ENCODE results near the gene ST8SIA5. TPM values are rescaled to one million over a fixed set of nuclear protein-coding genes. Genes with fewer than 3 reads are reported as not detected.

The ST8SIA5 gene
- total RNA-seq, 2 experiments from 2014 or later = not detected

- H3K27me3 Mint-ChIP-seq = peaks cover 2% of the 10 kb centered on the region
- H3K27ac Mint-ChIP-seq = no peak overlapping the region
- ChIA-PET POLR2A (no interaction called here), CTCF (no interaction called here)
- peaks cover 8% of the 10 kb centered on the region for H3K9me3 Mint-ChIP-seq
- ATAC-seq (no peak), DNase-seq (no peak)
- intact Hi-C loops (cut with micrococcal nuclease) = no loop called here
- H3K4me1 Mint-ChIP-seq (ENCODE audit: low read depth) = no peaks in the 10 kb centered on the region
- TF ChIP-seq, protein P1, sequence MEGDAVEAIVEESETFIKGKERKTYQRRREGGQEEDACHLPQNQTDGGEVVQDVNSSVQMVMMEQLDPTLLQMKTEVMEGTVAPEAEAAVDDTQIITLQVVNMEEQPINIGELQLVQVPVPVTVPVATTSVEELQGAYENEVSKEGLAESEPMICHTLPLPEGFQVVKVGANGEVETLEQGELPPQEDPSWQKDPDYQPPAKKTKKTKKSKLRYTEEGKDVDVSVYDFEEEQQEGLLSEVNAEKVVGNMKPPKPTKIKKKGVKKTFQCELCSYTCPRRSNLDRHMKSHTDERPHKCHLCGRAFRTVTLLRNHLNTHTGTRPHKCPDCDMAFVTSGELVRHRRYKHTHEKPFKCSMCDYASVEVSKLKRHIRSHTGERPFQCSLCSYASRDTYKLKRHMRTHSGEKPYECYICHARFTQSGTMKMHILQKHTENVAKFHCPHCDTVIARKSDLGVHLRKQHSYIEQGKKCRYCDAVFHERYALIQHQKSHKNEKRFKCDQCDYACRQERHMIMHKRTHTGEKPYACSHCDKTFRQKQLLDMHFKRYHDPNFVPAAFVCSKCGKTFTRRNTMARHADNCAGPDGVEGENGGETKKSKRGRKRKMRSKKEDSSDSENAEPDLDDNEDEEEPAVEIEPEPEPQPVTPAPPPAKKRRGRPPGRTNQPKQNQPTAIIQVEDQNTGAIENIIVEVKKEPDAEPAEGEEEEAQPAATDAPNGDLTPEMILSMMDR (IDR thresholded peaks at IDR 0.05) = no peak
- H3K36me3 Mint-ChIP-seq (ENCODE audit: low read depth) = no peaks in the 10 kb centered on the region
- H3K4me3 Mint-ChIP-seq = no peak overlapping the region
Measured at GRCh38 chr18:46787674-46788073, 30.8 kb upstream of the ST8SIA5 start.

GRCh38 chr18:46772357-46772756 lies 15.5 kb upstream of the ST8SIA5 start:
- no peak for DNase-seq
- Mint-ChIP-seq H3K36me3 (ENCODE audit: low read depth) (no peaks in the 10 kb centered on the region), H3K9me3 (no peaks in the 10 kb centered on the region), H3K27me3 (peaks cover 3% of the 10 kb centered on the region), H3K27ac (no peak overlapping the region), H3K4me1 (ENCODE audit: low read depth) (peaks cover 2% of the 10 kb centered on the region), H3K4me3 (no peak overlapping the region)
- TF ChIP-seq, protein P1 (IDR thresholded peaks at IDR 0.05) = no peak
- intact Hi-C loops (cut with micrococcal nuclease) = no loop called here
- ChIA-PET CTCF (no interaction called here), POLR2A (no interaction called here)
- peak; percentile 30 for ATAC-seq

DNA sequence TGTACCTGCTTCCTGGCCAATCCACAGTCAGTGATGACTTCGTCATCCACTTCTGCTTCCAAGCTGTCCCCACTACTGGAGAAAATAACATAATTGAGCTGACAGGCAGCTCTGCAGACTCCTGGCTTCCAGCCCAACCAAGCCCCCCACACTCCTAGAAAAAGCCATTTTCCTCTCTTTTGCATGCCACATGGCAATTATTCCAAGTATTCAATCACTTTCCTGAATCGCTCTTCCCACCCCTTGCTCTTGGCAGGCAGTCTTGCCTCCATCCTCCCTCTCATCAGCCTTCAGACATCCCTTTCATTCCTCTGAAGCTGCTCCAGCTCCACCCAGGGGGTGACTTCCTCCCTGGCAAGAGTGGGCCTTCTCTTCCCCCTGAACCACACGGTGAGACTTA lies 14.3 kb upstream of the ST8SIA5 start:
- TF ChIP-seq, protein P1 (IDR thresholded peaks at IDR 0.05) = no peak
- intact Hi-C loops (cut with micrococcal nuclease) = no loop called here
- Mint-ChIP-seq H3K27me3 (peaks cover 3% of the 10 kb centered on the region), H3K36me3 (ENCODE audit: low read depth) (no peaks in the 10 kb centered on the region), H3K4me3 (no peak overlapping the region), H3K27ac (no peak overlapping the region), H3K9me3 (no peaks in the 10 kb centered on the region), H3K4me1 (ENCODE audit: low read depth) (peaks cover 2% of the 10 kb centered on the region)
- ATAC-seq (no peak), DNase-seq (no peak)
- ChIA-PET CTCF (no interaction called here), POLR2A (no interaction called here)

DNA sequence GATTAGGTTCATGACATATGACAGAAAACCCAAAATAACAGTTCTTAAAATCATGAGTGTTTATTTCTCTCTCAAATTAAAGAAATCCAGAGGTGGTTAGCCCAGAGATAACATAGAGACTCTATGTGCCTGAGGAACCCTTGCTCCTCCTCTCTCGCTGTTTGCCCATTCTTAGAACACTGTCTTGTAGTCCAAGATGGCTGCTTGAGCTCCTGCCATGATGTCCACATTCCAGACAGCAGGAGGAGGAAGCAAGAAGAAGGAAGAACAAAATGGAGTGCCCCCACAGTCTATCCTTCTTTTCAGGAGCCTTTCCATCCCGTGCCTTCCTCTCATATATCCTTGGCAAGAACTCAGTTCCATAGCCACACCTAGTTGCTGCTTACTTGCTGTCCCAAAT lies 13.9 kb upstream of the ST8SIA5 start:
- Mint-ChIP-seq H3K27ac (no peak overlapping the region), H3K4me3 (no peak overlapping the region), H3K27me3 (peaks cover 3% of the 10 kb centered on the region), H3K36me3 (ENCODE audit: low read depth) (no peaks in the 10 kb centered on the region), H3K9me3 (no peaks in the 10 kb centered on the region), H3K4me1 (ENCODE audit: low read depth) (peaks cover 2% of the 10 kb centered on the region)
- intact Hi-C loops (cut with micrococcal nuclease) = no loop called here
- TF ChIP-seq, protein P1 (IDR thresholded peaks at IDR 0.05) = no peak
- ATAC-seq = no peak
- ChIA-PET POLR2A (no interaction called here), CTCF (no interaction called here)
- DNase-seq = no peak

GRCh38 chr18:46768166-46768921 lies 11.5 kb upstream of the ST8SIA5 start:
- no peaks in the 10 kb centered on the region for H3K9me3 Mint-ChIP-seq
- ATAC-seq (no peak), DNase-seq (no peak)
- H3K27me3 Mint-ChIP-seq = peaks cover 7% of the 10 kb centered on the region
- intact Hi-C loops (cut with micrococcal nuclease) = no loop called here
- H3K4me1 Mint-ChIP-seq (ENCODE audit: low read depth) = peaks cover 2% of the 10 kb centered on the region
- H3K4me3 Mint-ChIP-seq = no peak overlapping the region
- ChIA-PET CTCF (no interaction called here), POLR2A (interaction anchor here (0.8 kb wide), 1 partner anchor 125 kb away, joined by 3 read pairs; no protein-coding TSS in a partner anchor)
- TF ChIP-seq, protein P1 (IDR thresholded peaks at IDR 0.05) = no peak
- H3K27ac Mint-ChIP-seq = no peak overlapping the region
- H3K36me3 Mint-ChIP-seq (ENCODE audit: low read depth) = no peaks in the 10 kb centered on the region
